HEK293 (cell line): Measurements from ENCODE around the gene ADPRHL1.
A peak's percentile ranks its signal among the peaks of the same experiment; 100 is the strongest.

Source experiments
- CTCF ChIA-PET: fragments of 350-600 bp; formaldehyde crosslinking; extraction: SDS; loops from one replicate; lab custom pipeline; 2021; ENCODE audit warnings: antibody characterized with exemption; lab: Yijun Ruan, JAX
- POLR2A ChIA-PET: fragments of 300-600 bp; formaldehyde crosslinking; extraction: SDS; loops from one replicate; lab custom pipeline; 2020; ENCODE audit warnings: antibody characterized with exemption, inconsistent platforms; lab: Yijun Ruan, JAX
- H3K27ac ChIP-seq: fragments of 200-500 bp; sonication (Bioruptor generic); 2 replicates; pipeline ENCODE4 v1.5.1; 2014; ENCODE audit warnings: low read depth, low read length, control low read depth, inconsistent platforms; ENCODE audit errors: extremely low read depth
- H3K36me3 ChIP-seq, 2 experiments: fragments of 200-500 bp in 1 of 2; sonication (Bioruptor generic) in 1 of 2; 1 replicate in 1 of 2; 2 replicates in 1 of 2; pipeline ENCODE4 v1.5.1; 2014 to 2017; ENCODE audit warnings: inconsistent platforms in 2 of 2, low read length in 2 of 2; ENCODE audit not compliant: control insufficient read depth in 2 of 2, insufficient read depth in 1 of 2
- H3K4me1 ChIP-seq: fragments of 200-500 bp; sonication (Bioruptor generic); 2 replicates; pipeline ENCODE4 v1.5.1; 2014; ENCODE audit warnings: mild to moderate bottlenecking, low read length, inconsistent platforms; ENCODE audit not compliant: control insufficient read depth, insufficient read depth
- H3K4me3 ChIP-seq: 2 replicates; pipeline ENCODE4 v1.5.1; 2011; ENCODE audit warnings: low read depth, mild to moderate bottlenecking, control low read depth, low read length, moderate library complexity
- H3K9me3 ChIP-seq: fragments of 200-500 bp; sonication (Bioruptor generic); 2 replicates; pipeline ENCODE4 v1.5.1; 2014; ENCODE audit warnings: low read depth, low read length, inconsistent platforms; ENCODE audit not compliant: control insufficient read depth, insufficient read depth
- GLIS1 ChIP-seq: fragments of 450-650 bp; formaldehyde crosslinking; IDR thresholded peaks from 2 replicates; pipeline ENCODE4 v1.5.1; 2016; ENCODE audit warnings: missing biosample characterization, missing genetic modification characterization
- GLIS2 ChIP-seq: fragments of 450-650 bp; formaldehyde crosslinking; IDR thresholded peaks from 2 replicates; pipeline ENCODE4 v1.5.1; 2016; ENCODE audit warnings: missing biosample characterization, missing genetic modification characterization
- KLF10 ChIP-seq: fragments of 450-650 bp; IDR thresholded peaks from 2 replicates; pipeline ENCODE4 v1.5.1; 2018; ENCODE audit warnings: missing biosample characterization, mild to moderate bottlenecking, missing genetic modification characterization
- KLF9 ChIP-seq: fragments of 450-650 bp; formaldehyde crosslinking; IDR thresholded peaks from 2 replicates; pipeline ENCODE4 v1.5.1; 2016; ENCODE audit warnings: missing biosample characterization, missing genetic modification characterization, low read depth
- SP7 ChIP-seq: fragments of 450-650 bp; formaldehyde crosslinking; IDR thresholded peaks from 2 replicates; pipeline ENCODE4 v1.5.1; 2016; ENCODE audit warnings: missing biosample characterization, missing genetic modification characterization
- ZBTB1 ChIP-seq: fragments of 450-650 bp; formaldehyde crosslinking; IDR thresholded peaks from 2 replicates; pipeline ENCODE4 v1.5.1; 2016; ENCODE audit warnings: missing biosample characterization, missing genetic modification characterization
- ZFP37 ChIP-seq: fragments of 450-650 bp; formaldehyde crosslinking; IDR thresholded peaks from 2 replicates; pipeline ENCODE4 v1.5.1; 2016; ENCODE audit warnings: missing biosample characterization, missing genetic modification characterization
- ZFP69B ChIP-seq: fragments of 450-650 bp; formaldehyde crosslinking; IDR thresholded peaks from 2 replicates; pipeline ENCODE4 v1.5.1; 2016; ENCODE audit warnings: missing biosample characterization, missing genetic modification characterization
- ZNF140 ChIP-seq: fragments of 450-650 bp; formaldehyde crosslinking; IDR thresholded peaks from 2 replicates; pipeline ENCODE4 v1.5.1; 2016; ENCODE audit warnings: missing biosample characterization, missing genetic modification characterization
- ZNF239 ChIP-seq: fragments of 450-650 bp; formaldehyde crosslinking; IDR thresholded peaks from 2 replicates; pipeline ENCODE4 v1.5.1; 2016; ENCODE audit warnings: missing biosample characterization, missing genetic modification characterization
- ZNF302 ChIP-seq: fragments of 450-650 bp; formaldehyde crosslinking; IDR thresholded peaks from 2 replicates; pipeline ENCODE4 v1.5.1; 2016; ENCODE audit warnings: missing biosample characterization, missing genetic modification characterization, low read depth
- ZNF324 ChIP-seq: fragments of 450-650 bp; formaldehyde crosslinking; IDR thresholded peaks from 2 replicates; pipeline ENCODE4 v1.5.1; 2016; ENCODE audit warnings: missing biosample characterization, missing genetic modification characterization
- ZNF623 ChIP-seq: fragments of 450-650 bp; formaldehyde crosslinking; IDR thresholded peaks from 2 replicates; pipeline ENCODE4 v1.5.1; 2016; ENCODE audit warnings: missing biosample characterization, missing genetic modification characterization
- ZNF76 ChIP-seq: fragments of 450-650 bp; formaldehyde crosslinking; IDR thresholded peaks from 2 replicates; pipeline ENCODE4; 2016; ENCODE audit warnings: low read depth, missing biosample characterization, missing genetic modification characterization, borderline replicate concordance
- ZSCAN23 ChIP-seq: fragments of 450-650 bp; formaldehyde crosslinking; IDR thresholded peaks from 2 replicates; pipeline ENCODE4 v1.5.1; 2016; ENCODE audit warnings: missing biosample characterization, missing genetic modification characterization
- ZSCAN30 ChIP-seq: fragments of 450-650 bp; IDR thresholded peaks from 2 replicates; pipeline ENCODE4 v1.5.1; 2018; ENCODE audit warnings: missing biosample characterization, mild to moderate bottlenecking, missing genetic modification characterization, moderate library complexity
- TF ChIP-seq, protein P1 (sequence below): fragments of 450-650 bp; formaldehyde crosslinking; IDR thresholded peaks from 2 replicates; pipeline ENCODE4 v1.5.1; 2016; ENCODE audit warnings: missing biosample characterization, missing genetic modification characterization
- TF ChIP-seq, protein P2 (sequence below): fragments of 450-650 bp; formaldehyde crosslinking; IDR thresholded peaks from 2 replicates; pipeline ENCODE4 v1.5.1; 2017; ENCODE audit warnings: missing biosample characterization, missing genetic modification characterization
- TF ChIP-seq, protein P3 (sequence below): fragments of 450-650 bp; formaldehyde crosslinking; IDR thresholded peaks from 2 replicates; pipeline ENCODE4 v1.5.1; 2016; ENCODE audit warnings: missing biosample characterization, missing genetic modification characterization

ADPRHL1 gene

DNA sequence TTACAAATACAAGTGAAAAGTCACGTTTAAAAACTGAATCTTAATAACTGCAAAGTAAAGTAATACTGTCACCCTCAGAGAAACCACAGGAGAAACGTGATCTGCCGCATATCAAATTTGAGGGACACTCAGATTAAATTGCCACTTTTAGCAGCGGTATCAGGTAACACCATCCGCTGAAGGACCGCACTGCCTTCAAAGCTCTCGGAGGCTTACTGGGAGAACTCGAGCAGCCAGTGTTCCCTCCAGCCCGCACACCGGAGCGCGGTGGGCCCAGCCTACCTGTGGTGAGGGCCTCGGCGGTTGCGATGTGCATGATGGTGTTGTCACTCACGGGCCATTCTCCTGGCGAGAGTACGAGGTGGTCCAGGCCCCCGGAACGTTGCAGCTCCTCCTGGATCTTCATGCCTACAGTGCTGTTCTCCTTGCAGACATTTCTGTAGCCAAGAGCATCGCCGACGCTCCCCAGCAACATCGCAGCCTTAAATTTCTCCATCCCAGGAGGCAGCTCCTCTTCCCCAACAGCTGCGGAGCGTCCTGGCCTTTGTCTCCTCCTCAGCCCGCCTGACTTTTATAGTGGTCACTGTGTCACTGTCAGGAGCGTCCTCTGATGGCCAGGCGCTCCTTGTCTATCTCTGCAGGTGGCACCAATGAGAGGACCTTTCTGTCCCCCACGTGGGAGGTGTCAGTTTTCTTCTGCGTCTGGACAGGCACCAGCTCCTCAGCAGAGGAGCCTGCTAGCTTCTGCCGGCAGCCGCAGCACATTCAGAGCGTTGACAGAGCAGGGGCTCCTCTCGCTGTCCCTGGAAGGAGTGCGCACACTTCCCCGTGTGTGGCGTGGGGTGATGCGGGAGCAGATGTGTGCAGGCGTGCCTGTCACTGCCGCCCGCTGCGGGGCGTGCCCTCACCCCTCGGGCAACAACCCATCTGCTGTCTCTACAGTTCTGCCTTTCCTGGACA, at the start of gene ADPRHL1 (continued):
- TF ChIP-seq, protein P1, sequence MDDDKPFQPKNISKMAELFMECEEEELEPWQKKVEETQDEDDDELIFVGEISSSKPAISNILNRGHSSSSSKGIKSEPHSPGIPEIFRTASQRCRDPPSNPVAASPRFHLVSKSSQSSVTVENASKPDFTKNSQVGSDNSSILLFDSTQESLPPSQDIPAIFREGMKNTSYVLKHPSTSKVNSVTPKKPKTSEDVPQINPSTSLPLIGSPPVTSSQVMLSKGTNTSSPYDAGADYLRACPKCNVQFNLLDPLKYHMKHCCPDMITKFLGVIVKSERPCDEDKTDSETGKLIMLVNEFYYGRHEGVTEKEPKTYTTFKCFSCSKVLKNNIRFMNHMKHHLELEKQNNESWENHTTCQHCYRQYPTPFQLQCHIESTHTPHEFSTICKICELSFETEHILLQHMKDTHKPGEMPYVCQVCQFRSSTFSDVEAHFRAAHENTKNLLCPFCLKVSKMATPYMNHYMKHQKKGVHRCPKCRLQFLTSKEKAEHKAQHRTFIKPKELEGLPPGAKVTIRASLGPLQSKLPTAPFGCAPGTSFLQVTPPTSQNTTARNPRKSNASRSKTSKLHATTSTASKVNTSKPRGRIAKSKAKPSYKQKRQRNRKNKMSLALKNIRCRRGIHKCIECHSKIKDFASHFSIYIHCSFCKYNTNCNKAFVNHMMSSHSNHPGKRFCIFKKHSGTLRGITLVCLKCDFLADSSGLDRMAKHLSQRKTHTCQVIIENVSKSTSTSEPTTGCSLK (tag by site-specific recombination): no peak
- TF ChIP-seq KLF9 (tag by site-specific recombination) (peak; percentile 60), ZNF239 (no peak), ZNF76 (tag by site-specific recombination) (0 out of 2 replicates have a peak, but pooled peaks have one; percentile 37), ZNF140 (tag by site-specific recombination) (no peak), ZBTB1 (tag by site-specific recombination) (no peak), ZFP69B (tag by site-specific recombination) (peak; percentile 98), ZFP37 (tag by site-specific recombination) (0 out of 2 replicates have a peak, but pooled peaks have one; percentile 41), GLIS1 (tag by site-specific recombination) (peak; percentile 70), ZNF623 (tag by site-specific recombination) (no peak), ZSCAN30 (tag by site-specific recombination) (peak; percentile 16; the same call in 1 of the 2 replicates), KLF10 (tag by site-specific recombination) (0 out of 2 replicates have a peak, but pooled peaks have one; percentile 54), ZNF302 (no peak), ZSCAN23 (tag by site-specific recombination) (0 out of 2 replicates have a peak, but pooled peaks have one; percentile 27), SP7 (peak; percentile 96), ZNF324 (no peak), GLIS2 (tag by site-specific recombination) (peak; percentile 79)
- TF ChIP-seq, protein P2, sequence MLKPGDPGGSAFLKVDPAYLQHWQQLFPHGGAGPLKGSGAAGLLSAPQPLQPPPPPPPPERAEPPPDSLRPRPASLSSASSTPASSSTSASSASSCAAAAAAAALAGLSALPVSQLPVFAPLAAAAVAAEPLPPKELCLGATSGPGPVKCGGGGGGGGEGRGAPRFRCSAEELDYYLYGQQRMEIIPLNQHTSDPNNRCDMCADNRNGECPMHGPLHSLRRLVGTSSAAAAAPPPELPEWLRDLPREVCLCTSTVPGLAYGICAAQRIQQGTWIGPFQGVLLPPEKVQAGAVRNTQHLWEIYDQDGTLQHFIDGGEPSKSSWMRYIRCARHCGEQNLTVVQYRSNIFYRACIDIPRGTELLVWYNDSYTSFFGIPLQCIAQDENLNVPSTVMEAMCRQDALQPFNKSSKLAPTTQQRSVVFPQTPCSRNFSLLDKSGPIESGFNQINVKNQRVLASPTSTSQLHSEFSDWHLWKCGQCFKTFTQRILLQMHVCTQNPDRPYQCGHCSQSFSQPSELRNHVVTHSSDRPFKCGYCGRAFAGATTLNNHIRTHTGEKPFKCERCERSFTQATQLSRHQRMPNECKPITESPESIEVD (tag by site-specific recombination): peak; percentile 89
- TF ChIP-seq, protein P3, sequence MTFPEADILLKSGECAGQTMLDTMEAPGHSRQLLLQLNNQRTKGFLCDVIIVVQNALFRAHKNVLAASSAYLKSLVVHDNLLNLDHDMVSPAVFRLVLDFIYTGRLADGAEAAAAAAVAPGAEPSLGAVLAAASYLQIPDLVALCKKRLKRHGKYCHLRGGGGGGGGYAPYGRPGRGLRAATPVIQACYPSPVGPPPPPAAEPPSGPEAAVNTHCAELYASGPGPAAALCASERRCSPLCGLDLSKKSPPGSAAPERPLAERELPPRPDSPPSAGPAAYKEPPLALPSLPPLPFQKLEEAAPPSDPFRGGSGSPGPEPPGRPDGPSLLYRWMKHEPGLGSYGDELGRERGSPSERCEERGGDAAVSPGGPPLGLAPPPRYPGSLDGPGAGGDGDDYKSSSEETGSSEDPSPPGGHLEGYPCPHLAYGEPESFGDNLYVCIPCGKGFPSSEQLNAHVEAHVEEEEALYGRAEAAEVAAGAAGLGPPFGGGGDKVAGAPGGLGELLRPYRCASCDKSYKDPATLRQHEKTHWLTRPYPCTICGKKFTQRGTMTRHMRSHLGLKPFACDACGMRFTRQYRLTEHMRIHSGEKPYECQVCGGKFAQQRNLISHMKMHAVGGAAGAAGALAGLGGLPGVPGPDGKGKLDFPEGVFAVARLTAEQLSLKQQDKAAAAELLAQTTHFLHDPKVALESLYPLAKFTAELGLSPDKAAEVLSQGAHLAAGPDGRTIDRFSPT: peak; percentile 60; the same call in 1 of the 2 replicates

DNA sequence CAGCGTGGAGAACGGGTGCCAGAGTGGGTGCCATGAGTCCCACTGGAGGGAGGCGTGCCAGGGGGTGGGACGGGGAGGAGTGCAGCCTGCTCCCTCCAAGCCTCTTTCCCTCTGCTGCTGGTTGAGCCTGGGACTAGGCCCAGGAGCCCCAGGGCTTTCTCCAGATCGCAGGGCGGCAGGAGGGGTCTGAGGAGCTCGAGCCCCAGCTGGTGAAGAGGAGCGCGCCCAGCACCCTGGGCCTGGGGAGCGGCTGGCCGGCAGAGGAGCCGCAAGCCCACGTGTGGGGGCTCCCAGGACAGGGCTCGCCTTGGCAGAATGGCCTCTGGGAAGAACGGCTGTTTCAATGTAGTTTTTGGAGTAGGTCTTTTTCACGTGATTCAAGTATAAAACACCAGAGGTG, 49.4 kb upstream of the ADPRHL1 start:
- peaks cover 9 to 79% of the 10 kb centered on the region in 2 experiments; a peak in 2 of 3 replicates for H3K36me3 ChIP-seq
- POLR2A ChIA-PET: no interaction called here

More for the DNA sequence above, 49.4 kb upstream of the ADPRHL1 start:
- Histone ChIP-seq H3K27ac (no peak overlapping the region), H3K4me1 (no peaks in the 10 kb centered on the region), H3K4me3 (no peak overlapping the region), H3K9me3 (no peaks in the 10 kb centered on the region)
- peak; percentile 12; the same call in 1 of the 2 replicates for TF ChIP-seq KLF9 (tag by site-specific recombination)
- no peak for TF ChIP-seq ZSCAN30 (tag by site-specific recombination)
- CTCF ChIA-PET: interaction anchor here (1.3 kb wide), 1 partner anchor 14 kb away, joined by 3 read pairs; no protein-coding TSS in a partner anchor
